GM18861 (cell line): ENCODE measurements around the gene TOR1A.

Source experiments
- ATAC-seq: cut with Tn5 transposase; IDR thresholded peaks from one replicate; pipeline ENCODE4 v1.9.1; 2021; ENCODE audit not compliant: unreplicated experiment

Gene TOR1A

DNA sequence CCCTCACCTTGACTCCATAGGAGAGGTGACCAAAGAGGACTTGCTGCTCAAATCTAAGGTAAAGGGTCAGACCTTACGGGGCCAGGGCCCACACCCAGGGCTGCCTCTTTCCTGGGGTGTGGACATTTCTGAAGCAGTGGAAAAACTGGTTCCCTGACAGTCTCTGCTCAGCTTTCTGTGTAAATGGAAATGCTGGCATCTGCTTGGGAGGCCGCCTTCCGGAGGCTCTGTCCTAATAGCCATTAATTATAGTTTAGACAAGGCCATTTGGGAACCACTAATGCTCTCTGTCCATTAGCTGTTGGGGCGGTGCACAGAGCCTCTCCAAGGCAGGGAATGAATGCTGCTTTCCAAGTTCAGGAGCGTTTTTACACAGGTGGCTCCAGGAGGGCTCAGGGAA lies 28.6 kb upstream of the TOR1A start:
- no peak for ATAC-seq

DNA sequence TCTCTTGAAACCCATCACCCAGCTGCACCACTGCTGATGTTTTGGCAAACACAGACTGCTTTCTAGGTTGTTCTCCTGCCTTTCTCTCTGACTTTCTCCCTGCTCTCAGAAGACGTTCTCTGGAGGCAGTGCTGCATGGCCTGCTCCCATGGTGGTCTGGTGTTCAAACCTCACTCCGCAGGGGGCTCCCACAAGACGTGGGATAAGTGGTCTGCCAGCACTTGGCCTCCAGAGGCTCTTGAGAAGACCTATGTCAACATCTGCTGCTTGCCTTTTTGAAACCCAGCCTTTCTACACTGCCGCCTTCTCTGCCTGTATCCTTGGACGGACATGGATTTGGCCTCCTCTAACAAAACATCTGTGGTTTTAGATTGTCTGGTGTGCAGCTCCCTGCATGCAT lies 27.9 kb upstream of the TOR1A start:
- ATAC-seq = no peak

DNA sequence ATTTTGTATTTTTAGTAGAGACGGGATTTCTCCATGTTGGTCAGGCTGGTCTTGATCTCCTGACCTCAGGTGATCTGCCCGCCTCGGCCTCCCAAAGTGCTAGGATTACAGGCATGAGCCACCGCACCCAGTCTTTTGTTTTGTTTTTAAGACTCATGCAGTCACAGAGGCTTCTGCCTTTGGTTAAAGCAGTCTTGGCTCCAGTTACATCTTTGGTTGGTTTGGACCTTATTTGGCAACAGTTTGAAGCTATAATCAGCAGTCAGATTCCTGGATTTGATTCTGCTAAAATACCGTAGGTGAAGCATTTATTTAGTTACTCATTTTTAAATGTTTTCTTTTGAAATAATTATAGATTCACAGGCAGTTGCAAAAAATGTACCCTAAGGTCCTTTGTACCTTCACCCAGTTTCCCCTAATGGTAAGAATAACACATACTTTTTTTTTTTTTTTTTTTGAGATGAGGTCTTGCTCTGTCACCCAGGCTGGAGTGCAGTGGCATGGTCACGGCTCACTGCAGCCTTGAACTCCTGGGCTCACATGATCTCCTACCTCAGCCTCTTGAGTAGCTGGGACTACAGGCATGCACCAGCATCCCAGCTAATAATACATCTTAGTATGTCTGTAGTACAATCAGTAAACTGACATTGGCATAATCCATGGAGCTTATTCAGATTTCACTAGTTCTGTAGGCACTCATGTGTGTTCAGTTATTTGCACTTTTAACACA lies 27.1 kb upstream of the TOR1A start:
- no peak for ATAC-seq

DNA sequence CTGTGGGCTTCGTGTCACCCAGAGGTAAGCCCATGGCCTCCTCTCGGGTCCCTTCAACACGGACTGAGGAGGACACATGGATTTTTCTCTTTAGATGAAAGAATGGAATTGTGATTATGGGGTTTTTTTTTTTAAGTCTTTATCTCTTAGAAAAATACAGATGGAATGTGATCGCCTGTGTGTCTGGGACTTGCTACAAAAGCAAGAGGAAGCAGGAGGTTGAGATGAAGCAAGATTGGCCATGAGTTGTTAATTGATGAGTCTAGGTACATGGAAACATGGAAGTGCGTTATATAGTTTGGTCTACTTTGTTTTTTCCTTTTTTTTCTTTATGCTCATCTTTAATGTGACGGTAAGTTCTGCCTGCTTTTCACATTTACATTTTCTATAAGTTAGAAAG lies 26.0 kb upstream of the TOR1A start:
- no peak for ATAC-seq

DNA sequence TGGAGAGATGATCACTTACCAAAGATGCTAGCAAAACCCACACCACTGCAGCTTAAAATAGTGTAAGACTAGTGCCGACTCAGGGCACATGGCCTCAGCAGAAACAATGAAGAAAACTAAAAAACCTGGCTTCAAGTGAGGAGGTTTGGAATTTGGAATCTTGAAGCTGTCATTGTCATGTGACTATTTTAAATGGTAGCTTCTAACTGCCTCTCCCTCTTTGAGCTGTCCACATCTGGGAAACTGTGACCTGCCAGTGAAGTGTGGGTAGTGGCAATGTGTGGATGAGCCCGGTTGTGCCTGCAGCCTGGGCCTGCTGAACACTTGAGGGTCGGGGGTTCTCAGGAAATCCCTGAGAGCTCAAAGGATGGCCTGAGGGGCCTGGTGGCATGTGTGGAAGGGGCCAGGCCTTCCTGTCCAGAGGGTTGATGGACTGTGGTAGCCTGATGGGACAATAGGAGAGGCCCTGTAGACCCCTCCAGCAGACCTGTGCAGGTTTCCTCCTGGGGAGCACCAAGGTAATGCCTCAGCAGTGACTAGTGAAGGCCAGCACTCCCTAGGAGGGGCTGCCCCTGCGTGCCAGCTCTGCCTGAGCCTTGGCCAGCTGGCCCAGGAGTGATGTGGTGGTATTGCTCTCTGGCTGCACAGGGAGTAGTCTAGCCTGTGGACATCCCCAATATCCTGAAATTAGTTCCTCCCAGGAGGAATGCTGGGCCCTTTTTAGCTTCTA lies 24.9 kb upstream of the TOR1A start:
- ATAC-seq = no peak

DNA sequence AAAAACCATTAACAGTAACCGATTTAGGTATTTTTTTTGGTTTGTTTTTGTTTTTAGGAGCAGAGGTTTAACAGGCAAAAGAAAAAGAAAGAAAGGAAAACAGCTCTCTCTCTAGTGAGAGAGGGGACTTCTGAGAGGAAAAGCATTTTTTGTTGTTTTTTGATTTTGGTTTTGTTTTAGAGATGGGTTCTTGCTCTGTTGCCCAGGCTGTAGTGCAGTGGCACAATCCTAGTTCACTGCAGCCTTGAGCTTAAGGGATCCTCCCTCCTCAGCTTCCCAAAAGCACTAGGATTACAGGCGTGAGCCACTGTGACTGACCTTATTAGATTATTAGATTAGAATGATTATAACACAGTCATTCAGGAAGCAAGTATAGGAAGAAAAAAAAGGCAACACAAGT lies 21.4 kb upstream of the TOR1A start:
- ATAC-seq = no peak

DNA sequence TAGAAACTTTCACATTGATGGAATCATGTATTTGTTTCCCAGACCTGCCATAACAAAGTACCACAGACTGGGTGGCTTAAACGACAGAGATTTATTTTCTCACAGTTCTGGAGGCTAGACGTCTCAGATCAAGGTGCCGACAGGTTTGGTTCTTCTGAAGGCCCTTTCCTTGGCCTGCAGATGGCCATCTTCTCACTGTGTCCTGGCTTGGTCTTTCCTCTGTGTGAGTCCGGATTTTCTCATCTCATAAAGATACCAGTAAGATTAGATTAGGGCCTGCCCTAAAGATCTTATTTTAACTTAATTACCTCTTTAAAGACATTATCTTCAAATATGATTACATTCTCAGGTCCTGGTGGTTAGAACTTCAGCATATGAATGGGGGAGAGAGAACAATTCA lies 17.1 kb upstream of the TOR1A start:
- no peak for ATAC-seq

DNA sequence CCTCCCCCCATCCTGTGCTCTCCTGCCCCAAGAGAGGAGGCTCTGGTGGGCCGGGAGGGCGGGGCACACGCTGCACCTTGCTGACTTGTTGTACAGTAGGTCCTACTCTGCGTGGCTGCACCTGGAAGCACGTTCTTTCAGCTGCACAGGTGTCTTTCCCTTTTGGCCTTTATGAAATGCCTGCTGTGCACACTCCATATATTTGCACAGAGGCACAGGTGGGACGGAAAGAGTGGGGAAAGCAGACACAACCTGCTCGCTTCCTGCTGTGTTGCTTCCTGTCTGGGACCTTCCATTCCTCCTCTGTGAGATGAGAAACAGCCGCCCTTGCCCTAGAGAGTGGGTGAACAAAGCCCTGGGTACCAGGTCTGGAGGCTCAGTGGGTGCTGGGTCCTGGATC lies 16.1 kb upstream of the TOR1A start:
- ATAC-seq = no peak

DNA sequence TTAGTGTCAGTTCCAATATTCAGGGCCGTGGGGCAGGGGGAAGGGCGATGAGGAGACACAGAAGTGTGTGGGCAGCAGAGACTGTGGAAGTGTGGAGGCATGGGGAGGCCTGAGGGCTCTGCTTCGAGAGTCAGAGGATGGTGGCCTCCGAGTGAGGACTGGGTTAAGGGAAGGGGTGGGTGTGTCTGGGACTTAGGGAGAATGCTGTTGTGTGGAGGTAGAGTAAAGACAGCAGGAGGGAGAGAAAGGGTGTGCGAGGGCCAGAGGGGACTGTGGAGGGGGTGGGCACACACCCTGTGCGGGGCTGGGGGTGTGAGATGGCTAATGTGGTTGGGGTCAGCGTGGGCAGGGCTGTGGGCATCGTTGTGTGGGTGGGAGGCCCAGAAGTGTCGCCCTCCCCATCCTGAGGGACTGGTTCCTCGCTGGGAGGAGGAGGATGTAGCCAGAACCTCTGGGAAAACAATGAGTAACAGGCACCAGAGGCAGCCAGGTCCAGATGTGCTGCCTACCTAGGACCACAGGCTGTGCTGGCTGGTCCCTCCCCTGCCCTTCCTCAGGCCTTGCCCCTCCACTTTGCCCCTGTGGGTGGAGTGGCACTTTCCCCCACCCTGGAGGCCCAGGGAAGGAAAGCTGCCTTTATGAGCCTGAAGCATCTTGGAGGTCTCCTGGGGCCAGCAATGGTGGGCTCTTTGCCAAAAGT lies 15.5 kb upstream of the TOR1A start:
- ATAC-seq = no peak

DNA sequence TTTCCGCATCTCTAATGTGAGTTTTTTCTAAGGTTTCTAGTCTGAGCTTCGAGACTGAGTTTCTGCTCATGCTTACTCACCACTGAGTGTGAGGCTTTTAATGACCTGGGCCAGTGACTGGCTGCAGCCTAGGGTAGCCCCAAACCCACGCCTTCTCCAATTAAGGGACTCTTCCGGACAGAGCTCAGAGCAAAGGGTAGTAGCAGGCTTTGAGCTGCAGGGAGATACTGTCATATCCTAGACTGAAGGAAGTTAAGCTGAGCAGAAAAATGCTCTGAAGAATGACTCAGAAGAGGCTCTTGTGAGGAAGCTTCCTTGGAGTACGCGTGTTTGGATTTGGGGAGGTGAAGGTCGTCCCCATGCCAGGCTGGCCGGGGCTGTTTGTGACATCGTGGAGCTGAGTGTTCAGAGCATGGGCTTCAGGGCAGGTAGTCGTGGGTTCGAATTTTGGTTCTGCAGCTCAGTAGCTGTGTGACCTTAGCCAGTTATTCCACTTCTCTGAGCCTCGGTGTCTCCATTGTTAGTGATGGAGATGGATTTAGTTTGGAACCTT lies 14.8 kb upstream of the TOR1A start:
- no peak for ATAC-seq

DNA sequence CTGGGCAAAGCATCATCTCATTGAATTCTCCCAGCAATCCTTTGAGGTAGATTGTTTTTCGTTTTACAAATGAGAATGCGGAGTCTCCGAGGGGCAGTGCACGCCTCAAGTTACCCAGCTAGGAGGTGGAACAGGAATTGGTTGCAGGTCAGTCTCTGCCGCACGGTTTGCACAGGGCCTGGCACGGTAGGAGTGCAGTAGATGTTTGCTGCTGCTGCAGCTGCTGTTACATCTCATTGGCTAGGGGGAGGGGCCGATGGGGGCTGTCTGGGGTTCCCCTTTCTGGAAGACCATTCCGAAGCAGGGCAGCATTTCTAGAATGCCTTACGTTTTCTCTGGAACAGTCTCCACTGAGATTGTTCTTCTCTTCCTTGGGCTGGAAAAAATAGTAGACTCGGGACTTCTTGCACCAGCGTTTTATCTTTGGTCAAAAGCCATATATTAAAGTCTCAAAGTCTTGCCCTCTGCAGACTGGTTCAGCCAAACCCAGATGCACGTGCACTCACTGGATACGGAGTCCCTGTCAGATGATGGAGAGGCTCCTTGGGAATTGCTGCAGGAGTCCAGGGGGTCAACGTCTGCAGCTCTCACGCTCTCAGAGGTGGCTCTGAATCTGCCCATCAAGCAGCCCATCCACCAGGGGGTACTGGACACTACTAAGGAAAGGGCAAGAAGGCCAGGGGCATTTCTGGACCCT lies 12.5 kb upstream of the TOR1A start:
- no peak for ATAC-seq

DNA sequence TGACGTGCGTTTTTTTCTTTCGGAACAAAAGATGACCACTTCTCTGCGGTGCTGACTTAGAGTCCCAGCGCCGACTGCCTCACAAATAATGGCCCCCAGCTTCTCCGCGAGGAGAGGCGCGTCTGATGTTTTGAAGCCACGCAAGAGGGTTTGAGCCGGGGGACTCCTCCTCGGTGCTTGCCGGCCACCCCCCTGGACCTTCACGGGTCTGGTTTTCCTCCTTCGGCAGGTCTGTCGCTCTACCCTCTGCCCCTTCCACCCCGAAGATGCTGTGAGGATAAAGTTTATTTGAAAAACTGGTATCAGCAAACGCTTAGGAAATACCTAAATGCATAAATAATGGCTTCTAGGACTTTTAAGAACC lies 11.9 kb upstream of the TOR1A start:
- ATAC-seq = no peak

DNA sequence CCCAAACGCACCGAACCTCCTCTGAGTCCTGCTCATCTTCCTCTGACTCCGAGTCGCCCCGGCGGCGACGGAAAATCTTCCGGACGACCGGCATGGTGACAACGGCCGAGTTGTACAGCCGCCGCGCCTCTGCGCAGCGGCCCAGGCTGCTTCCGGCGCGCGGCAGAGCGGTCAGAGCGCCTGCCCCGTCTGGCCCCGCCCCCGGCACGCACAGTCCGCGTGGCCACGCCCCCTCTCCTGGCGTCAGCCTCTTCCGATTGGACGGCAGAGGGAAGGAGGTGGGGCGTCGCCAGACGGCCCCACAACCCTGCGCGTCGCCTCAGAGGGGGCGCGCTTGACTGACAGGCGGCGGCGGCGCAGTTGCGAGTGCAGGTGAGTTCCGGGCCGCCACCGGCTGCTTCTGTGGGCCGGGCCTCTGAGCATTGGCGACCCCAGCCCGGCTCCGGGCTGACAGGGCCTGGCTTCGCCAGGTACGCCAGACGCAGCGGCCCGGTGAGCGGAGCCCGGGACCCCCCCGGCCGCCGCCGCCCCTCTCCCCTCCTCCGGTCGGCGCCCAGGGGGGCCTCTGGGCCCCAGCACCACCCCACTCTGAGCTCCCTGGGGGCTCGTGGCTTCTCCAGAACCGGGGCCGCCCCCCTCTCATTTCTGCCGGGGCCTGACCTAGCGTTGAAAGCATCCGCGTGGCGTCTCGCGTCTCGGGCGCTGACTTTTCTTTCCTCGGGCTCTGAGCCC lies 11.4 kb upstream of the TOR1A start, which contains the start of the genes C9orf78 and USP20:
C9orf78 (minus strand) TSS at position 148 of the 732 bp plus-strand sequence; CDS start at position 94, 54 bp downstream.
USP20 (plus strand) TSS at position 331 of the 732 bp plus-strand sequence. CDS start 17,098 bp downstream, outside the sequence.
- peak; percentile 86 for ATAC-seq

DNA sequence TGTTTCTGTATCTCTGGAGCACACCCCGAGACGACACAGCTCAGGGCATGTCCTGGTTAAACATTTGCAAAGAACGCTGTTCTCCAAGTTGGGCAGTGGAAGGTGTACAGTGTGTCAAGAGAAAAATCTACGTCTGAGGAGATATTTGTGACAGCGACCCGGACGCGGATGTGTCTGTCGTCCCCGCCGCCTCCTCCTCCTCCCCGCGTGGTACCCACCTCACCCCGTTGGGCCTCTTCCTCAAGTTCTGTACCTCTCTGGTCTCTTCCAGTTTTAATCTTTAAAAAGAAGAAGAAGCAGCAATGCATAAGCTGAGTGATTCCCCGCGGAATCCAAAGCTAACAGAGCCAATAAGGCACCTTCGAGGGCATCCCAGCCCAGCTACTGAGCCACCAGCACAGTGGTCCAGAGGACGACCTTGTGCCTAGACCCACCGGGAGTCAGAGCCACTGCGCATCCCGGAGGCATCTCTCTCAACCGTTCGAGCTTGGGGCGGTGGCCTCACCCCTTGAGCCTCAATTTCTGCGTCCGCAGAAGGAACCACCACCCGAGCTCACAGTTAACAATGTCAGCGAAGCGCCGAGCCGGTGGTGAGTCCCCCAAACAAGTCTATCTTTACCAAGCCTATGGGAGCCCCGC lies 10.7 kb upstream of the TOR1A start:
- no peak for ATAC-seq

DNA sequence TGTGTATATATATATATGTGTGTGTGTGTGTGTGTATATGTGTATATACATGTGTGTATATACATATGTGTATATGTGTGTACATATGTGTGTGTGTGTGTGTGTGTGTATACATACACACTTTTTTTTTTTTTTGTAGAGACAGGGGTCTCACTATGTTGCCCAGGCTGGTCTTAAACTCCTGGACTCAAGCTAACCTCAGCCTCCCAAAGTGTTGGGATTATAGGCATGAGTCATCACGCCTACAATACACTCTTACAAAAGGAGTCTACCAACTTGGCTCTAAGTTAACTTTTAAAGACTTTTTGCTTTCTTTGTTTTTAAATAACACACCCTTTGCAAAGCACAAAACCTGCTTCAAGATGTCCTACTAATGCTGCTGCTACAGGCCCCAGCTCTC lies 9.0 kb upstream of the TOR1A start:
- ATAC-seq = no peak

DNA sequence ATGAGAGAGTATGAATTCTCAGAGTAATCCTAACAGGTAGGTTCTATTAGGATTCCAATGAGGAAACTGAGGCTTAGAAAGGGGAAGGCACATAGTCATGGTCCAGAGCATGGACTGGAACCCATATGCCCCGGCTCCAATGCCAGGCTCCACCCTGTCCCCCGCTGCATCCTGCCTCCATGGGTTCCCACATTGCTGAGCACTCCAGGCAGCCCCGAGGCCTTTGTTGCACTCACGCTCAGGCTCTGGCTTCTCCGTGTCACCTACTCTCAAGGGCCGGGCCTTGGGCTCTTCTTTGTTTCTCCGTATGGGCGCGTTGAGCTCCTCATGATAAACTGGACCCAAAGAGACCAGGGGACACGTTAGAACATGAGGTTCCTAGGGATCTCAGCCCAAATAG lies 5.0 kb upstream of the TOR1A start:
- ATAC-seq = no peak

DNA sequence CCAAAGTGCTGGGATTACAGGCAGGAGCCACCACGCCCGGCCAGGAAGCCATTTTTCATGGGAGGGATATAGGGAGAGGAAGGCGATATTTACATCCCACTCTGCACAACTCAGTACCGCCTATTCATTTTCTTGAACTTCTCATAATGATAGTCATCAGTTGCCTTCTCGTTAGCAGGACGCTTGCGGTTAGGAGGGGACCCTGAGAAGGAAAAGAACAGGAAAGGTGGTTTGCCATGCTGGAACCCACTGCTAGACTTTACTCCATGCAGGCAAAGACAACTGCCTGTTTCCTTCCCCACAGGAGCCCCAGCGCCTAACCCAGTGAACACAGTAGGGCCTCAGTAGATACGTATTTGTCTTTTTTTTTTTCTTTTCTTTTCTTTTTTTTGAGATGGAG lies 4.1 kb upstream of the TOR1A start:
- no peak for ATAC-seq

DNA sequence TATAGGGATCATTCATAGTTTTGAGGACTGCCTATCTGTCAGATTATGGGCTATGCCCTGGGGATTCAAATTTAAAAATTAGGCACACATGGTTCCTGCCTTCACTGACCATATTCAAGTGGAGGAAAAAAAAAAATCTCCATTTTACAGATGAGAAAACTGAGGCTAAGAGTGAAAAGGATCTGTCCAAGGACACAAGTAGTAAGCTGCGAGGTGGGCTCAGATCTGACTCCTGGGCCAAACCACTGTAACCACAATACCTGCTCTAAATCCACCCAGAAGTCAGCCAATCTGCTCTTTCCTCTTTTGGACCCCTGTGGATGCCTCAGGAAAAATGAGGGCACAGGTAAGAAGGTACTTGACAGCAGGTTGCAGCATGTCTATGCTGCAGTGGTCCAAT lies 2.8 kb upstream of the TOR1A start:
- no peak for ATAC-seq

DNA sequence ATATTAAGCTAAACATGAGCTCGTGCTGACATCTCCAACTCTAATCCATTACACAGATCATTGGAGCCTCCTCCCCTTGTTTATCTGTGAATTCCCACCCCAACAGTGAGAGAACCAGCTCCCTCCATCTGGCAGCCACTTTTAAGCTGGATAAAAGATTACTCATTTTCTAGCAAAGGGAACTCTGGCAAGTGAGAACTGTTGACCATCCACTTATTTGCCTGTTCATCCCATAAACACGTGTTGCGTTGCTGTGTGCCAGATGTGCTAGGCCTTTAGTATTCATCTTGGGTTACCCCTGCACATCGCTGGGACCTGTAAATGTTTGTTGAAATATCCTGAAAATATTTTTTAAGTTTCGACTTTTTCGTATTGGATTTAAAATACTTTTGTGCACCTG lies 2.4 kb upstream of the TOR1A start:
- ATAC-seq = no peak

DNA sequence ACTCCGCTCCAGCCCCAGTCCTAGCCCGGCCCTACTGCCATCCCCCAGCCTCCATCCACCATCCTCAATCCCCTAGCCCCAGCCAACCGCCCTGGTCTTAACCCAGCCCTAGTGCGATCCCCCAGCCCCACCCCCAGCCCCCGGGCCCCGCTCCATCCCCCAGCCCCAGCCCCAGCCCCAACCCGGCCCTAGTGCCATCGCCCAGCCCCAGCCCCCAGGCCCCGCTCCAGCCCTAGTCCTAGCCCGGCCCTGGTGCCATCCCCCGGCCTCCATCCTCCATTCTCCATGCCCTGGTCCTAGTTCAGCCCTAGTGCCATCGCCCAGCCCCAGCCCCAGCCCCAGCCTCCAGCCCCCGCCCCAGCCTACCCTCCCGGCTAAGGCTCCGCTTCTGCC lies 398 bp downstream of the TOR1A start:
- ATAC-seq = no peak
